A549 (cell line): ENCODE measurements around the gene DLGAP1.

Experiments
- BHLHE40 ChIP-seq: IDR thresholded peaks from 2 replicates; pipeline ENCODE4 v1.6.1; 2012; ENCODE audit warnings: low read depth, low read length, inconsistent platforms
- CTCF ChIP-seq: fragments of >200 bp; sonication (Bioruptor Twin); formaldehyde crosslinking; IDR thresholded peaks from 3 replicates; pipeline ENCODE4 v1.5.1; 2016
- EP300 ChIP-seq, 2 experiments: fragments of >200 bp; sonication (Bioruptor Twin); formaldehyde crosslinking; IDR thresholded peaks; 2 replicates in 1 of 2; 3 replicates in 1 of 2; pipeline ENCODE4 v1.6.1; 2016 to 2017
- HDAC2 ChIP-seq: fragments of 200-600 bp; sonication (generic); IDR thresholded peaks from 2 replicates; pipeline ENCODE4 v1.6.1; 2016
- KDM1A ChIP-seq: fragments of 200-600 bp; sonication (generic); IDR thresholded peaks from 2 replicates; pipeline ENCODE4 v1.6.1; 2016; ENCODE audit warnings: low read depth, mild to moderate bottlenecking
- MAFK ChIP-seq: fragments of 450-650 bp; IDR thresholded peaks from 2 replicates; pipeline ENCODE4 v1.6.1; 2014; ENCODE audit not compliant: partially characterized antibody
- NPAS2 ChIP-seq: fragments of 250-450 bp; sonication (Bioruptor Pico); IDR thresholded peaks from 2 replicates; pipeline ENCODE4 v1.8.0; 2022; ENCODE audit warnings: mild to moderate bottlenecking, moderate library complexity, borderline replicate concordance
- POLR2AphosphoS2 ChIP-seq: conservative IDR thresholded peaks from 2 replicates; pipeline ENCODE4 v1.6.1; 2012; ENCODE audit warnings: low read length, improper control_type of control experiment, inconsistent platforms

GRCh38 chr18:4224031-4224704 is 230.9 kb downstream of the DLGAP1 start:
- TF ChIP-seq CTCF (no peak), NPAS2 (CRISPR knock-in tag) (no peak), POLR2AphosphoS2 (no peak), MAFK (no peak), KDM1A (no peak), EP300 (IDR thresholded peaks at IDR 0.05) (no peak), HDAC2 (no peak), BHLHE40 (no peak)
